Lower leg skin (tissue), 4 donors: ENCODE data around the gene ZNF146. TPM values are rescaled to one million over a fixed set of nuclear protein-coding genes. Genes with fewer than 3 reads are reported as not detected.

Experiments used
- DNase-seq, 2 donors: peaks; one replicate each; pipeline ENCODE4 v3.0.0-alpha.2; 2019; ENCODE audit warnings: low spot score in 2 of 2
- H3K4me3 ChIP-seq: fragments of 200-600 bp; sonication (generic); 2 replicates; pipeline ENCODE4 v1.5.1; 2017; ENCODE audit warnings: mild to moderate bottlenecking, low read depth; ENCODE audit not compliant: poor library complexity, severe bottlenecking
- CTCF ChIP-seq, 3 donors: fragments of 450-650 bp; IDR thresholded peaks; one replicate each; pipeline ENCODE4 v1.5.1; 2016; ENCODE audit warnings: antibody characterized with exemption in 3 of 3, mild to moderate bottlenecking in 3 of 3, moderate library complexity in 2 of 3
- POLR2A ChIP-seq, 2 donors: fragments of 450-650 bp; IDR thresholded peaks; one replicate each; pipeline ENCODE4 v1.6.1; 2016 to 2017; ENCODE audit warnings: antibody characterized with exemption in 2 of 2, mild to moderate bottlenecking in 1 of 2, moderate library complexity in 1 of 2
- WGBS, 2 donors: methylation state at CpG; one replicate each; pipeline ENCODE4 v1.1.5; 2018; 5-methylcytosine and 5-hydroxymethylcytosine counted together
- intact Hi-C: fragments of 100-400 bp; cut with DNase I; formaldehyde crosslinking; loops from one replicate; pipeline ENCODE4 v1.15.0; 2023; ENCODE audit warnings: low total_unique reads
- total RNA-seq, 4 donors: library from RNA; depleted of rRNA; stranded (reverse); fragments of >200 nt; gene quantifications; one replicate each; pipeline ENCODE4 v1.1.0, GENCODE V29; 2016

The ZNF146 gene
- total RNA-seq, 4 donors from 2014 or later = 55.8 to 78.6 (median 66.5) TPM

DNA sequence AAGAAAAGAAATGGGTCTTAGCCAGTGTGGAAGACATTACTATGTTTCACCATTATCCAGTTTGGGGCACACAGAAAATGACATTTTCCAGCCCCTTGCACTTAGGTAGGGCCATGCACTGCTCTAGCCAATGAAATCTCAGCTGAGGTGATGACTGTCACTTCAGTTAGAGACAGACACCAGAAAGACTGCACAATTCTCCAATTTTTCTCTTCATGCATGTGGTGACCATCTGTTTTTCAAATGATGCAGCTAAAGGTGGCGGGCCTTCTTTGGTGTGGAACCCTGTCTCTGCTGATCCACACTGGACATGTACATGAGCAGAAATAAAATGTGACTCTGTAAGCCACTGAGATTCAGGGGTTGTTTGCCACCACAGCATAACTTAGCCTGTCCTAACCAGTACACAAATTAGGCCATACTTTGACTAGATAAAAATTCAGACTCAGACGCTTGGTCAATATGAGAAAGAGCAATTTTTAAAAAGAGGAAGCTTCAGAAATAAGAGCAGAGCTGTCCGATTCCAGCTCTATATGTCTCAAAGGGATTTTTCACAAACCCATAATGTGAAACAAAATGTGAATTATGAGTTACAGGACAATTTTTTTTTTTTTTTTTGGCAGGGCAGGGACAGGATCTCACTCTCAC, 7.2 kb upstream of the ZNF146 start:
- no peak for DNase-seq
- intact Hi-C loops = no loop called here
- no peak overlapping the region for H3K4me3 ChIP-seq
- 81 to 85% methylated on average over 3 of the region's 3 CpGs for WGBS, 2 donors
- TF ChIP-seq POLR2A (IDR thresholded peaks at IDR 0.05) (no peak), CTCF (IDR thresholded peaks at IDR 0.05) (no peak)

GRCh38 chr19:36209372-36209771, 5.5 kb upstream of the ZNF146 start:
- no peak for TF ChIP-seq POLR2A (IDR thresholded peaks at IDR 0.05)
- TF ChIP-seq CTCF (IDR thresholded peaks at IDR 0.05) = no peak
- WGBS, 2 donors = 97 to 99% methylated on average over 7 of the region's 7 CpGs
- intact Hi-C loops = no loop called here
- H3K4me3 ChIP-seq = no peak overlapping the region
- no peak for DNase-seq

- H3K4me3 ChIP-seq = no peak overlapping the region
- DNase-seq = no peak
- 90 to 91% methylated on average over 8 of the region's 8 CpGs for WGBS, 2 donors
- TF ChIP-seq CTCF (IDR thresholded peaks at IDR 0.05) = no peak
- TF ChIP-seq POLR2A (IDR thresholded peaks at IDR 0.05) = no peak
- intact Hi-C loops = no loop called here
These were observed 4.4 kb upstream of the ZNF146 start for GRCh38 chr19:36210497-36210896.

DNA sequence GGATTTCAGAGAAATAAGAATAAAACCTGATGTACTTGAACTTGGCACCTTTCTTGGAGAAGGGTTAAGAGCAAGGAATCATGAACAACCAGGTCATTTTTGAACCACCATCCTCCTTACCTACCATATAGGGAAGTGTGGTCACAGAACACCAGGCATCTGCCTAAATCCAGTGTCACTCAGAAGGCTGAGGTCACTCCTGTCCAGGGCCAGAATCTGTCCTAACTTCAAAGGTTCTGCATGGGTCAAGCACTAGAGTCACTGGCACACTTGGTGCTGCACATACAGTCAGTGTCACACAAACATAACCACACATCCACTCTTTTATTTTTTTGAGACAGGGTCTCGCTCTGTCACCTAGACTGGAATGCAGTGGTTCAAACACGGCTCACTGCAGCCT, 2.0 kb upstream of the ZNF146 start:
- intact Hi-C loops = no loop called here
- TF ChIP-seq CTCF (IDR thresholded peaks at IDR 0.05) (no peak), POLR2A (IDR thresholded peaks at IDR 0.05) (no peak)
- no peak overlapping the region for H3K4me3 ChIP-seq
- no peak for DNase-seq
- WGBS, 2 donors = 94 to 97% methylated on average over 2 of the region's 2 CpGs

GRCh38 chr19:36215276-36216123, 594 bp downstream of the ZNF146 start:
- no peak for TF ChIP-seq POLR2A (IDR thresholded peaks at IDR 0.05)
- intact Hi-C loops = no loop called here
- peak overlapping the region; percentile 78 for H3K4me3 ChIP-seq
- WGBS, 2 donors = 0 to 1% methylated on average over 27 of the region's 27 CpGs
- DNase-seq = no peak

GRCh38 chr19:36221474-36221873, 6.6 kb downstream of the ZNF146 start:
- WGBS, 2 donors = 87 to 97% methylated on average over 4 of the region's 4 CpGs
- DNase-seq = no peak
- TF ChIP-seq POLR2A (IDR thresholded peaks at IDR 0.05) (no peak), CTCF (IDR thresholded peaks at IDR 0.05) (no peak)
- intact Hi-C loops = no loop called here
- no peak overlapping the region for H3K4me3 ChIP-seq
